Brain pericyte (primary cell): ENCODE results near the gene KCNIP4.

Experiments
- DNase-seq: peaks from one replicate; pipeline ENCODE4 v3.0.0-alpha.2; 2012; ENCODE audit warnings: low read depth, low spot score

Gene KCNIP4

DNA sequence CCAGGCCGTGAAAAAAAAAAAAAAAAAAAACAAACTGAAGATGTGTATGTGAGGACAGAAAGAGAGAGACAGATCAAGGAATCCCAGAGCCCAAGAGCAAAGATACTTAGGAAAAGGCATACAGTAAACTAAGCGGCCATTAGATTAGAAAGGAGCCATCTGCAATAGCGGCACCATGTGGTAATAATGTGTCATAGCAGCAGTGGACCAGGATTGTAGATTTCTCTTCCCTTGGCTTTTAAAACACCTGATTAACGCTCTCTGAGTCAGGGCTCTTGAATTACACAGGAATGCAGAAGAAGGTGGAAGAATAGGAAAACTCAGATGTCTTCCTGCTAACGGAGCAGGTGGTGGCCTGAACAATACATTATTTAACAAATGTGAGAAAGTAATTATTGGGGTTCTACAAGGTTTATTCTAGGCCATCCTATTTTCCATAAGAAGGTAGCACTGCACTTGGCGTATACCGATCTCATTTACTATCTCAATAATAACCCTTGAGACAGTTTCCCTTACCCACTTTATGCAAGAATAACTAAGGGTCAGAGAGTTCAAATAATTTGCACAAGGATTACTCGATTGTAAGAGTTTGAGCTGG lies 182.7 kb downstream of the KCNIP4 start:
- no peak for DNase-seq

DNA sequence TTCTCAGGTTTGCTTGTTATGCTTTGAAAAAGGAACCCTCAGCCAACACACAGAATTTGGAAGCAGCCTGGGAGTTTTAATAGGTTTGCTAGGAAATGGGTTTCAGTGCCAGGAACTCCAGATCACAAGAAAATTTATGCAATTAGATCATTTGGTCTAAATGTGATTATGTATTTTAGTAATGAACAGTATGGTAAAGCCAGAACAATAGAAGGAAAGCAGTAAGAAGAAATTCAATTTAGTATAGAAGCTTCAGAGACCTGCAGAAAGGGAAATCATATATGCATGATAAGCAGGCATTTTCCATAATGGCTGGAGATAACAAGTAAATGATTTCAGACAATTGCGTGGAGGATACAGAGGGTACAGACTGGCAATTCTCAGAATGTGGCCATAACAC lies 184.7 kb downstream of the KCNIP4 start:
- DNase-seq: no peak

DNA sequence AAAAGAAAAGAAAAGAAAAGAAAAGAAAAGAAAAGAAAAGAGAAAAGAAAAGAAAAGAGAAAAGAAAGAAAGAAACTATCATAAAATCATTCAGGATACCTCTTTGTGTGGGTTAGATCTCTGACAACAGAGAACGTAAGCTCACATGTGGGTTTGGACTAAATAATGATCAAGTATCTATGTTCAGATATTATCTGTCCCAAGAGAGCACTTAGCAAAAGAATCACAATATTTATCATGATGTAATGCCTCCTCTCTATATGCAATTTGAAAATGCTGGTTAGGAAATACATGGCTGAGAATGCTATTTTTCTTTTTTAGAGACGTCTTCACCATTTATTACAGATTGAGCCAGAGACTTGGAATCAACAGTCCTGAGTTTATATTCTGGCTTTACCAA lies 191.3 kb downstream of the KCNIP4 start:
- no peak for DNase-seq

DNA sequence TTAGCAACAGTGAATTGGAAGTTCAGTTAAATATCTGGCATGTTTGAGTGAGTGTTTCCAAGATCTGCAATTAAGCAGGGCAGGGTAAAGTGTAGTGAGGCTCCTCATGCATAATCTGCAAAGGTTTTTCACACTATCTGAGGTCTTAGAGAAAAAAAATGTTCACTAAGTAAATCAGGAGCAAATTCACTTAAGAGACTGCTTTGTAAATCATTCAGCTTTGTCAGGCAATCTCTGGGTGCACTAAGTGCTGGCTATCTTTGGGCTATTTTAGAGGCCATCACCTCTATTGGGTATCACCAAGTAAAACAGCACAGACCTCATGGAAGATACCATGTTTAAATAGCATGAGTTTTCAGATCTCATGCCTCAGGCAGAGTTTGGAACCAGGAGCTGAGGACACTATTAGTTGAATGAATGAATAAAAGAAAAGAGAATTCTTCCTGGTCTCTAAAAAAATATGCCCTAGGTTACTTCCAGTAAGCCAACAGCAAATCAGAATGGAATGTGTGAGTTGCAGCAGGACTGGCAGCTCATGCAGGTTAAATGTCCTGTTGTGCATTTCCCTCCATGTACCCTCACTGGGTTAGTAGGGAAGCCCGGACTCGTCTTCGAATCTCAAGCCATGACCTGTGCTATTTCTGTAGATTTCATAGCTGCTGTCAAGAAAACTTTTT lies 195.3 kb downstream of the KCNIP4 start:
- no peak for DNase-seq

DNA sequence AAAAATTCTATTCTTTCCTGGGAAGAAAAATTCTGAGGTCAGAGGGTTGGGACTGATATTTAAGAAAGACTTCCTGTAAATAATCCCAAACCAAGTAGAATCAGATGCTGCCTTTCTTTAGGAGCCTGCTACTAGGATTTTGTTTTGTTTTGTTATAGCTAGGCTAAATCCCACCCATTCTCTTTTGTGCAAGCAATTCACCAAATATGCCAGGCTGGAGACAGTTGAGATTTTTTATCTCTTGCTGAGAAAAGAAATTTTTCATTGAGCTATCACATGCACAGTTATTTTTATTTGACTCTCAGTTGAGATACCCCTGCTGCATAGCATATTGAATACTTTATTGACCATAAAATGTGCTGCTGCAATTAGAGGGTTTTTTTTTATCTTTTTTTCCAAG lies 196.0 kb downstream of the KCNIP4 start:
- DNase-seq: no peak

DNA sequence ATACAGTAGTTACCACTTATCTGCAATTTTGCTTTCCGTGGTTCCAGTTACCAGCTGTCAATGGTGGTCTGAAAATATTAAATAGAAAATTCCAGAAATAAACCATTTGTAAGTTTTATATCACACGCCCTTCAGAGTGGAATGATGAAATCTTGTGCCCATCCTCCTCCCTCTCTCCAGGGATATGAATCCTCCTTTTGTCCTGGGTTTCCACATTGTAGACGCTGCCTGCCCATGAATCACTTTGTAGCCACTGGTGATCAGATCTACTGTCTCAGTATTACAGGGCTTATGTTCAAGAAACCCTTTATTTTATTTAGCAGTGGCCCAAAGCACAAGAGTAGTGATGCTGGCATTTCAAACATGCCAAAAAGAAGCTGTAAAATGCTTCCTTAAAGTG lies 198.6 kb downstream of the KCNIP4 start:
- DNase-seq: no peak

DNA sequence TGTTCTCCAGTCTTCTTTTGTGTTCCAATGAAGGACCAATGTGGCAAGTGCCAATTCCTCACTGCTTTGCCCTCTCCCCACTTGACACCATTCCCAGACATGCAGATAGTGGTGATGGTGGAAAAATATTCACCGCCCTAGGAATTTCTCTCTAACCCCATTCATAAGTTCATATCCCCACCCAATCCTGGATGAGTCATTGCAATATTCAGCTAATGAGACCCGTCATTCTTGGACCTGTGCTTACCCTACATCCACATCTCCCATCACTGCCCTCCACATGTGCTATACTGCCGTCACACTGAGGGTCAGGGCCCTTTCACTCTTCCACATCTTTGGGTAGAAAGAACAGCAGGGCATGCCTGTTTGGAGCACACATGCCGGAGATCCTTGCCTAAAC lies 199.2 kb downstream of the KCNIP4 start:
- no peak for DNase-seq

DNA sequence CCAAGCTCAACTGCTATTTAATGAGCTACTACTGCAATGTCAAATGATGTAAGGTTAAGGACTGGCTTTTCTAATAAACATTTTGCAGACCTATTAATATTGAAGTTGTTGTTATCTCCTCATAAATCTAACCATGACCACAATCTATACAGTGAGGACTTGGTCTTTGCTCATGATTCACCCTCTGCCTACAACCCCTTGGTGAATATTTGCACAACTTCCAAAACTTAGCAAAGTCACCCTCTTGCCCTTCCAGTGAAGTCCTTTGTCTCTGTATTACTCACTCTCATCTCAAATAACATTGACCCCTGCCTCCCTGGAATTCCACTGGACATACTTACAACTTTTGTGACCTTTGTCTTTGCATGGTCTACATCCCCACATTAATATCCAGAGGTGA lies 204.5 kb downstream of the KCNIP4 start:
- no peak for DNase-seq

DNA sequence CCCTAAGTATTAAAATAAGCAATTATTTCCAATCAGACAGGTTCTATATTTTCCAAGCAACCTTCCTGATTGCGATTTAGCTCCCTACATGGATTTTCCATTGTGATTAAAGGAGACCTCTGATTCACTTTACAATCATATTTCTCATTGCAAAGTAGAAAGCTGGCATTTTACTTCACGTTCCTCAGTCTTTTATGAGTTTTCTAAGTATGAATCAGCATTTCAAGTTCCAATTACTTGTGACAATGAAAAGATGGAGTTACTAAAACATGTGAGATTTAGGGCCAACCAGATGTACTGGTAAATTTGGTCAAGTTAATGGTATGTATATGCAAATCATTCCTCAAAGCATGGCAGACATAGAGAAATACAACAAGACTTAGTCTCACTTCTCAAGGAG lies 206.2 kb downstream of the KCNIP4 start:
- DNase-seq: no peak

DNA sequence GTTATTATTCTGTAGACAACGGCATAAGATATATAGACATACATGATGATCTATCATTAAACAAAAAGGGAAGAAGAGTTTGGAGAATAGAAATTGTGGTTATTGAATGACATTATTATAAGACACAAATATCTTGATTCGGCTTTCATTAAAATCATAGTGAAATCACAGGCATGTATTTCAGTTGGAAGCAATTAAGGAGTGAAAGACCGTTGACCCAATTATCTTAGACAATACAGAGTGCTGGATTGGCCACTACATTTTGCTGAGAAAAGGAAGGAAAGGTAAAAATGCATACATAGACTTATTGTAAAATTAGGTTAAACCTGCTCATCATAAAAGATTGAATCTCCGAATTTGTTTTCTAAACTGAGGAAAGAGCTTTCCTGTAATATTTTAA lies 209.8 kb downstream of the KCNIP4 start:
- DNase-seq: no peak

DNA sequence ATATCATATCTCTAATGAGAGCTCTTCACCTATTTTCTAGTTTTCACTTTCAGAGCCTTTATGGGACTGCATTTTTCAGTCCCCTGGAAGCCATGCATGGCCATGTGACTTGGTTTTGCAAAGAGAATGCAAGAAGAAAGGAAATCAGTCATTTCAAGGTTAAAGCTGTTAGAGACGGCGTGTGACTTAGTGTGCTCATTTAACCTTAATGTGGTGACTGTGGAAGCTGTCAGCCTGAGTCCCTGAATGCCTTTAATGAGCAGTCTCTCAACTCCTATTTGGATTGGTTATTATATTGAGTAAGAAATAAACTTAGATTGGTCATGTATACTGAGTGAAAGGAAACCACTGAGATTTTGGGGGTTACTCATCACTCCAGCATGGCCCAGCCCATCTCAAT lies 212.7 kb downstream of the KCNIP4 start:
- no peak for DNase-seq

DNA sequence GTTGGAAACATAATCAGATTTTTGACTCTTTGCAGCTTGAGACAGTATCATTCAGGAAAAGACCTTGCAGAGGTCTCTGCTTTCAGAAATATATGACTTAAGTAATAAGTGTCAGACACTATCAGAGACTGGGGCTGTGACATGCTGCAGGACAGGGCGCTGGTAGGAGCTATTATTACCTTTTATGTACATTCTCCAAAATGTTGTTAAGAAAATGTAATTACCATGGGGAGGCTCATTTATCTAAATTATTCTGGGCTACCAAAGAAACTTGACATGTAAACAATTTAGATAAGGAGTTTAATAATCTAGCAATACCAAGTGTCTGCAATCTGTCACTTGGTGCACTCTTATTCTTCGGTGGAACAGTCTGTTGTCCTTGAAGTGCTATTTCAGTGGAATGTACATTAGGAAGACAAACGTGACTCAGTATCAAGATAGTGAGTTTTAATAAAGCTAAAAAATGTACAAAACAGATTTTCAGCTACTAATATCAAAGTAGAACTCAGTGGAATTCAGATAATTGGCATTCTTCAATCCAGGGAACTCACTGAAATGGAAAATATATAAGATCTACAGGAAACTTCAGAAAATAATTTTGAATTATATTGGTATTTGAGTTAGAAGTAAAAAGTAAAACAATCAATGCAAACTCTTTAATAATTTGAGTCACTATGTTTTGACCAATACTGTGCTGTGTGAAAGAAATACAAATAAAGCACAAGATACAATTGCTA lies 214.5 kb downstream of the KCNIP4 start:
- no peak for DNase-seq

DNA sequence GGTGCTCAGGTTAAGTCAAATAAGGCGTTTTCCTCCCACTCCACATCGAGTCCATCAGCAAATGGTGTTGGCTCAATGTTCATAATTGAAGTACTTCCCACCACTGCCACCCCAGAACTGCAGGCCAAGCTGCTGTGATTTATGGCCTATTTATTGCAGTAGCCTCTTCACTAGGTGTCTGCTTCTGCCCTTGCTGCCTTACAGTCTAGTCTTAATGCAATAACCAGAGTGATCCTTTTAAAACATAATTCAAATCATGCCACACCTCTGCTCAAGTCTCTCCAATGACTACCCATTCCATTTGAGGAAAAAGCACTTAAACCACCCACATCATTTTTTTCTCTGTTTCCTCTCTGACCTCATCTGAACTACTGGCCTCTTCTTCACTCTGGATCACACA lies 220.3 kb downstream of the KCNIP4 start:
- DNase-seq: no peak

DNA sequence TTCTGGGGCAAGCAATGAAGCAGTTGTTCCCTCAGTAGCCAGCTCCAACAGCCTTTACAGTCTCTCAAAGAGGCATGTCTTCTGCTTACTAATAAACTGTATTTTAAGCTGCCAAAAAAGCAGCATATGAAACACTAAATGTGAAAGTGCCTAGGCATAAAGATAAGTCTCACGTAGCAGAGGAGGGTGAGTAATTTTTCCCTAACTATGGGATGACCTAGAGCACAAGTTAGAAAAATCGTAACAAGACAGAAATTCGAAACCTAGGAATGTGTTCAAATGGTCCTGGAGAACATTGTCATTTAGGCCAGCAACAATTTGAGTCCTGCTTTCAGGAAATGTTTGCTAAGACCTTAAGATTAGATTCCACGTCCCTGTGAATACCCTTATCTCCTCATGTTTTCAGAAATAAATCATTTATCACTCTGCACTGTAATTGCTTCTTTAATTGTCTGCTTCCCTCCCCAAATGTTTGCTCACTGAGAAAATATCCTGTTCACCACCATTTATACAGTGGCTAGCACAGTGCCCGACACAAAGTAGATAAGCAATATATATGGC lies 222.2 kb downstream of the KCNIP4 start:
- DNase-seq: no peak

DNA sequence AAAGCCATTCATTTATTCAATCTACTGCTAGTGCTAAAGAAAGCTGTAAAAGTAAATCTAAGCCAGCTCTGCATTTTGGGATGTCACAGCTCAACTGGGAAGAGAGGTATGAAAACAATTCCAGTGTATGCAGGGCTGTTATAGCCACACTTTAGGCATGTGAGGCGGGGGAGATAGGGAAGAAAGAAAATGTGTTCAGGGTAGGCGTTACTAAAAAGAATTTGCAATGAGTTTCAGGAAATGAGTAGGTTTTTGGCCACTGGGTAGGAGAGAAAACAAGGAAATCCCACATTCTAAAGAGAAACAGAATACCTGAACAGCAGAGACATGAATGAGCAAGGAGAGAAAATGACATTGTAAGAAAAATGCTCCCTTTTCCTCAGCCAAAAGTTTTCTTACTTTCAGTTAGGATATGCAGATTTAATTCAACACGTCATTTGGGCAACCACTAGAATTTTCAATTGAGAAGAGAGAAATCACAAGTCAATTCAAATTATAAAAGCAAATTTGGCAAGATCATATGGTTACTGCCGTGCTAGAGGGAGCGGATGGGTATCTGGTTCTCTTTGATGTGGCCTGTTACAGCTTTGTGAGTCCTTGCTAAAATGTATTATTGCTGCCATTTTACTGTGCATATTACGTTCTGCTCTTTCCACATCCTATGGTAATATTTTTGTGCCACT lies 226.3 kb downstream of the KCNIP4 start:
- DNase-seq: no peak

DNA sequence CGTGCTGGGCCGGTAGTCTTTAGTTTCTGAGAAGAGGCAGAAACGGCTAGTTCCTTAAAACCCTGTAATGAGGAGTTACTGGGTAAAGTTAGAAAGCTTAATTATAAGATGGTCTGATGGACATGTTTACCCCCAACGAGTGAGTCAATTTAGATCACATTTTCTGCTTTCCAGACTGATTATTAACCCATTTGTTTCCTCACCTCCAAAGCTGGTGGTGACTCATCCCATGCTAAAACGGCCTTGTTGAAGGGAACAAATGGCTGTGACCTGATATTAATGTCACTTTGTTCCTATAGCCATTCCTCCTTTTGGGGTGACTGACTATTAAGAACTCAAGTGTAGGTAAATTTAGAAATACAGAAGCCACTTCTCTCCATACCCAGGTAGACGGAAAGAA lies 232.0 kb downstream of the KCNIP4 start:
- DNase-seq: no peak

DNA sequence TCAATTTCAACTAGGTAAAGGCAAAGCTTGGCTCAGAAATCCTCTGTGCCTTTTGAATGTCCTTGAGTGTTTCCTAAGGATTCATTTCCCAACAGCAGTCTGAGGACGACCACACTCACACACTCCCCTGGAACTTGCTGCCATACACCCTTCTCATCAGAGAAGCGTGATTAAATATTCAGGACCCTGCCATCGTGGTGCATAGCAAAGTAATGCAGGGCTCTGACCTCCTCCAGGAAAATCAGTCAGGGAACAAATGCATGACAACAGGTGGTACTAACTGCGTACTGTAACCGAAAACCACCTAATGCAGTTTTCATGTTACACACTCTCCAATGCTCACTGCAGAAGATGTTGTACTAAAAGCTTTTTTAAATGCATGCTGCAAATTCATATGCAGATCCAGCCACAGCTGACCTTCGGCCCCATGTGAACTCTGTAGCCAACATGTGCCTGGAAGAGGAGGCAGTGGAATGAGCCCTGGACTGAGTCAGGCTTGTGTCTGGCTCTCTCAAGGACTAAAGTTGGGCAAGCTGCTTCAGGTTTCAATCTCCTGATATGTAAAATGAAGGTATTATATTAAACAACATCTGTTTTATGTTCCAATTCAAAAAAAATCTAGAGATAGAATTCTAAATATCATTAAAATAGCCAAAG lies 238.3 kb downstream of the KCNIP4 start:
- no peak for DNase-seq

DNA sequence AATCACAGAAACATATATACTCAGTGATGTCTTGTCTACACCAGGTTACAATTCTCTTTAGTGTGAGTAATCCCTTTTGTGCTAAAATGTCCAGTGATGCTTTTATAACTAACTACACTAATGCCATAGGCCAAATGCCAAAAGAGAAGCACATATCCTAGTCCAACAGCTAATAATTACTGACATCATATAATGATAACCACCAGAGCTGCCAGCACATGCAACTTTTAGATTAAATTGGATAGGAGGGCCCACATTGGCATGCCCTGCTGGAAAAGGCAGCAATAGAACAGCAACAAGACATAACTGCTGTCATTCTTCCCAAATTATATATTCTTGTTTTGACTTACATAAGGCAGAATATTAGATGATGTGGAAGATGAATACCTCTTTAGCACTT lies 238.8 kb downstream of the KCNIP4 start:
- DNase-seq: no peak

DNA sequence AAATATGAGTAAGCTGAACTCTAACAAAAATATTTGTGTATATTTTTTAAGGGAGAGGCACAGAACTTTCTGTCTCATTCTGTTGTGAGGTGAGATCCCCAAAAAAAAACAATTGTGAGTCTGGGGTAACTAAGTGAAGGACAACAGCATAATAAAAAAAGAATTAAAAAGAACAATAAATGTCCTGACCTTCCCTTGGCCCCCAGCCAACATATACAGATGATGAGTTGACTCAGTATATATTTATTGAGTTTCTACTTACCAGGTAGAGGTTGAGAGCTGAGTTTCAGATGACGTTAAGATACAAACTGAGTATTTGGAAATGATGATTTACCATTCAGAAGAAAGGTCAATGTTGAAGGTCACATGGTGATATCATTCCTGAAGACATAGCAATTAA lies 239.5 kb downstream of the KCNIP4 start:
- no peak for DNase-seq

DNA sequence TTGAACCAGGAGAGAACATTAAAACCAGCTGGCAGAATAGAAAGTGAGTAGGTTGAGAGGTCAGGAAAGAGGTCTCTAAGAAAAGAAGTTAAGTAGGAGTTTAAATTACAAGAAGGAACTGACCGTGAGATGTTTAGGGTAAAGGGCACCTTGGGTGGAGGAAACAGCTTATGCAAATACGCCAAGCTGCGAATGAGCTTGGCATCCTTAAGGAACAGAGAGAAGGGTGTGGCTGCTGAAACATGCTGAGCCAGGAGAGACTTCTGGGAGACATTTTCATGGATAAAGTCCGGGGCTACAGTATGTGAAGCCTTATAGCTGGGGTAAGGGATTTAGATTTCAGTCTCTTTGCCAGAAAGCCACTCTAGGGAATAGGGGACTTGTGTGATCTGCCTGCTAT lies 249.1 kb downstream of the KCNIP4 start:
- no peak for DNase-seq

DNA sequence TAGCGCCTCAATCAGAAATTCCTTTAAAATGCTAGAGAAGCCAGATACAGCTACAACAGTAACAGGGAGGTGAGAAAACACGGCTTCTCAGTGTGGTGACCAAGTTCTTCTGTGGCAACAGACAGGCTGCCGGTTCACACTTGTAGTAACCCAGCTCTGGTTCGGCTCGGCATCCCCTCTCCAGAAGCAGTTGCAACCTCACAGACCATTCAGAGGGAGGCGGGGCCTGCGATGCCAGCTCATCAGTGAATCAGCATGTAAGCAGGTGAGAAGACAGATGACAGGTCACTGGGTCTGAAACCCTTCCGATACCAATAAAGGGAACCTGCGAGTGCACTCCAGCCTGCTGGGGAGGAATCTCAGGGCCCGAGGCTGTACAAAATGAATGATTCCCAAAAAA lies 251.0 kb downstream of the KCNIP4 start:
- no peak for DNase-seq

DNA sequence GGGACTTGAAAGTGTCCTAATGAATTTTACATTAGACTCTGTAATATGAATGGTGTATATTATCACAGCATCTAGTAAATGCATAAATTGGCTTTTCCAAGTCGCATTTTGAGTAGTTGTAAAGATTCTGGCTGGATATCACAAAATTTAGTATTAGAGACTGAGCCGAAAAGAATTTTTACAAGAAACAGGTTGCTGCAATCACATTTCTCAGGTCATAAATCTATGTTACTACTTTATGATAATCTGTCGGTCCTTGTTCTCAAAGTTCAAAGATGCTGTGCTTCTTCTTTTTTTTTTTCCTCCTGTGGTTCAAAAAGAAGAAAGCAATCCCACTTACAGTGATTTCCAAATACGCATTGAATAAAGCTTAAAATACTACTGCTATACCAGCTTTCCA lies 253.4 kb downstream of the KCNIP4 start:
- DNase-seq: no peak
